HepG2 (cell line): Measurements from ENCODE around the gene SEPHS2. TPM values are rescaled to one million over a fixed set of nuclear protein-coding genes. Genes with fewer than 3 reads are reported as not detected.
A peak's percentile ranks its signal among the peaks of the same experiment; 100 is the strongest.

ENCODE experiments used
- BRCA1 ChIP-seq: sonication (generic); formaldehyde crosslinking; IDR thresholded peaks from 2 replicates; pipeline ENCODE4 v1.4.0; 2020; ENCODE audit warnings: missing genetic modification reagents
- ELK4 ChIP-seq: sonication (generic); formaldehyde crosslinking; IDR thresholded peaks from 2 replicates; pipeline ENCODE4 v1.9.0; 2021; ENCODE audit warnings: missing genetic modification reagents, borderline replicate concordance
- KLF12 ChIP-seq: sonication (generic); formaldehyde crosslinking; IDR thresholded peaks from 2 replicates; pipeline ENCODE4 v1.4.0; 2020; ENCODE audit warnings: missing genetic modification reagents, borderline replicate concordance
- MAZ ChIP-seq, 2 experiments: sonication (generic) in 1 of 2; formaldehyde crosslinking in 1 of 2; IDR thresholded peaks; 2 replicates each; pipeline versions ENCODE4 v1.5.0 to v1.6.1; 2012 to 2020; ENCODE audit warnings: low read depth in 2 of 2, mild to moderate bottlenecking in 2 of 2, borderline replicate concordance in 1 of 2, improper control_type of control experiment in 1 of 2, low read length in 1 of 2, missing genetic modification reagents in 1 of 2, moderate library complexity in 1 of 2
- NCOA5 ChIP-seq: sonication (generic); formaldehyde crosslinking; IDR thresholded peaks from 2 replicates; pipeline ENCODE4 v1.4.0; 2020; ENCODE audit warnings: missing genetic modification reagents
- NRL ChIP-seq: sonication (generic); formaldehyde crosslinking; IDR thresholded peaks from 2 replicates; pipeline ENCODE4 v1.5.0; 2020; ENCODE audit warnings: missing genetic modification reagents, mild to moderate bottlenecking, moderate library complexity, borderline replicate concordance
- SAP130 ChIP-seq: IDR thresholded peaks from 2 replicates; pipeline ENCODE4 v1.6.1; 2016; ENCODE audit warnings: low read depth
- SMYD3 ChIP-seq: sonication (generic); formaldehyde crosslinking; IDR thresholded peaks from 2 replicates; pipeline ENCODE4 v1.8.1; 2023; ENCODE audit warnings: mild to moderate bottlenecking, missing genetic modification reagents
- TBL1XR1 ChIP-seq: fragments of 150-350 bp; IDR thresholded peaks from 2 replicates; pipeline ENCODE4 v1.6.1; 2014; ENCODE audit warnings: borderline replicate concordance, low read length; ENCODE audit not compliant: partially characterized antibody
- TBP ChIP-seq: sonication (generic); formaldehyde crosslinking; IDR thresholded peaks from 2 replicates; pipeline ENCODE4 v1.5.0; 2020; ENCODE audit warnings: missing genetic modification reagents
- TCF7L2 ChIP-seq: IDR thresholded peaks from 2 replicates; pipeline ENCODE4 v1.6.1; 2011; ENCODE audit warnings: mild to moderate bottlenecking, low read depth, low read length, moderate library complexity
- THRA ChIP-seq: sonication (generic); formaldehyde crosslinking; IDR thresholded peaks from 2 replicates; pipeline ENCODE4 v1.4.0; 2020; ENCODE audit warnings: missing genetic modification reagents, borderline replicate concordance
- TIGD3 ChIP-seq: sonication (generic); formaldehyde crosslinking; IDR thresholded peaks from 2 replicates; pipeline ENCODE4 v1.5.1; 2020; ENCODE audit warnings: mild to moderate bottlenecking, missing genetic modification reagents, borderline replicate concordance
- XBP1 ChIP-seq: sonication (generic); formaldehyde crosslinking; IDR thresholded peaks from 2 replicates; pipeline ENCODE4 v1.5.0; 2020; ENCODE audit warnings: missing genetic modification reagents
- ZEB1 ChIP-seq: IDR thresholded peaks from 2 replicates; pipeline ENCODE4 v1.6.1; 2012; ENCODE audit warnings: mild to moderate bottlenecking, low read depth, inconsistent platforms; ENCODE audit not compliant: insufficient replicate concordance
- ZFP82 ChIP-seq: sonication (generic); formaldehyde crosslinking; IDR thresholded peaks from 2 replicates; pipeline ENCODE4 v1.5.1; 2020; ENCODE audit warnings: mild to moderate bottlenecking, missing genetic modification reagents, borderline replicate concordance
- ZNF781 ChIP-seq: sonication (generic); formaldehyde crosslinking; IDR thresholded peaks from 2 replicates; pipeline ENCODE4 v1.5.1; 2020; ENCODE audit warnings: borderline replicate concordance, mild to moderate bottlenecking, missing genetic modification reagents; ENCODE audit errors: not compliant biosample characterization
- ZNF790 ChIP-seq: sonication (generic); formaldehyde crosslinking; IDR thresholded peaks from 2 replicates; pipeline ENCODE4 v1.8.0; 2022; ENCODE audit warnings: missing genetic modification reagents, mild to moderate bottlenecking, borderline replicate concordance
- ZNF839 ChIP-seq: sonication (generic); formaldehyde crosslinking; IDR thresholded peaks from 2 replicates; pipeline ENCODE4 v1.4.0; 2020; ENCODE audit warnings: missing genetic modification reagents, mild to moderate bottlenecking, borderline replicate concordance
- polyA plus RNA-seq, 8 experiments: library from polyadenylated mRNA; depleted of rRNA in 3 of 8; stranded (reverse) in 7 of 8; unstranded in 1 of 8; fragments of >200 nt; fragmentation: Illumina TruSeq in 4 of 8; extraction: Trizol in 4 of 8; gene quantifications; 2 replicates each; pipeline versions ENCODE4 v1.2.1 to v1.2.3, GENCODE V29; 2011 to 2016; ENCODE audit warnings: low read depth in 4 of 8, missing spikeins in 1 of 8, mixed read lengths in 1 of 8; ENCODE audit not compliant: insufficient read depth in 1 of 8
- total RNA-seq, 5 experiments: library from RNA; depleted of rRNA; stranded (reverse); fragments of >200 nt; fragmentation: Illumina TruSeq; extraction: Trizol; gene quantifications; 2 replicates each; pipeline ENCODE4 v1.2.3, GENCODE V29; 2016; ENCODE audit warnings: low read depth in 1 of 5
- TF ChIP-seq, protein P1 (sequence below): sonication (generic); formaldehyde crosslinking; conservative IDR thresholded peaks from 2 replicates; pipeline ENCODE4 v1.4.0; 2020; ENCODE audit warnings: missing genetic modification reagents
- TF ChIP-seq, protein P2 (sequence below): sonication (generic); formaldehyde crosslinking; IDR thresholded peaks from 2 replicates; pipeline ENCODE4 v1.8.1; 2023; ENCODE audit warnings: missing genetic modification reagents, inconsistent platforms, borderline replicate concordance

The SEPHS2 gene
- total and polyA plus RNA-seq, 2 of the 13 experiments (the other 11 are each of a cell fraction or from before 2014, with no cell fraction given), result 20.7 to 127 TPM

GRCh38 chr16:30488764-30489605 lies 43.3 kb upstream of the SEPHS2 start (continued):
- TF ChIP-seq, protein P1, sequence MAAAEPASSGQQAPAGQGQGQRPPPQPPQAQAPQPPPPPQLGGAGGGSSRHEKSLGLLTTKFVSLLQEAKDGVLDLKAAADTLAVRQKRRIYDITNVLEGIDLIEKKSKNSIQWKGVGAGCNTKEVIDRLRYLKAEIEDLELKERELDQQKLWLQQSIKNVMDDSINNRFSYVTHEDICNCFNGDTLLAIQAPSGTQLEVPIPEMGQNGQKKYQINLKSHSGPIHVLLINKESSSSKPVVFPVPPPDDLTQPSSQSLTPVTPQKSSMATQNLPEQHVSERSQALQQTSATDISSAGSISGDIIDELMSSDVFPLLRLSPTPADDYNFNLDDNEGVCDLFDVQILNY (CRISPR knock-in tag), result no peak
- TF ChIP-seq TIGD3 (CRISPR knock-in tag) (no peak), SAP130 (CRISPR knock-in tag) (peak; percentile 69), ZNF839 (CRISPR knock-in tag) (no peak; the same call in 1 of the 2 replicates), ZFP82 (CRISPR knock-in tag) (no peak), XBP1 (CRISPR knock-in tag) (no peak; the same call in 1 of the 2 replicates), ZNF781 (no peak), TBP (CRISPR knock-in tag) (no peak), BRCA1 (peak; percentile 83; the same call in 1 of the 2 replicates), NRL (CRISPR knock-in tag) (no peak; the same call in 1 of the 2 replicates), THRA (CRISPR knock-in tag) (peak; percentile 54; the same call in 1 of the 2 replicates), NCOA5 (no peak), SMYD3 (CRISPR knock-in tag) (no peak), ELK4 (no peak), KLF12 (CRISPR knock-in tag) (no peak), ZNF790 (no peak), MAZ (IDR thresholded peaks at IDR 0.05; ENCODE audit: borderline replicate concordance, low read depth, low read length) (no peak), MAZ (CRISPR knock-in tag; IDR thresholded peaks at IDR 0.05; ENCODE audit: low read depth) (peak; percentile 44; the same call in 1 of the 2 replicates), ZEB1 (peak; percentile 66), TBL1XR1 (peak; percentile 42), TCF7L2 (no peak)
- TF ChIP-seq, protein P2, sequence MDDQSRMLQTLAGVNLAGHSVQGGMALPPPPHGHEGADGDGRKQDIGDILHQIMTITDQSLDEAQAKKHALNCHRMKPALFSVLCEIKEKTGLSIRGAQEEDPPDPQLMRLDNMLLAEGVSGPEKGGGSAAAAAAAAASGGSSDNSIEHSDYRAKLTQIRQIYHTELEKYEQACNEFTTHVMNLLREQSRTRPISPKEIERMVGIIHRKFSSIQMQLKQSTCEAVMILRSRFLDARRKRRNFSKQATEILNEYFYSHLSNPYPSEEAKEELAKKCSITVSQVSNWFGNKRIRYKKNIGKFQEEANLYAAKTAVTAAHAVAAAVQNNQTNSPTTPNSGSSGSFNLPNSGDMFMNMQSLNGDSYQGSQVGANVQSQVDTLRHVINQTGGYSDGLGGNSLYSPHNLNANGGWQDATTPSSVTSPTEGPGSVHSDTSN, result no peak
